RWPE1 (cell line): Measurements from ENCODE around the gene RFC5.

Source experiments
- CTCF ChIA-PET: fragments of 350-600 bp; sonication (Branson Sonifier 250); formaldehyde crosslinking; extraction: SDS; loops from one replicate; lab custom pipeline; 2021; lab: Yijun Ruan, JAX
- POLR2A ChIA-PET: fragments of 400-600 bp; formaldehyde crosslinking; extraction: SDS; loops from one replicate; lab custom pipeline; 2020; ENCODE audit warnings: antibody characterized with exemption; ENCODE audit not compliant: low non-redundant PET; lab: Yijun Ruan, JAX
- DNase-seq: peaks from one replicate; pipeline ENCODE4 v3.0.0; 2012; ENCODE audit warnings: low spot score
- H3K27ac ChIP-seq: fragments of 450-650 bp; 2 replicates; pipeline ENCODE4 v1.5.1; 2017
- TF ChIP-seq, protein P1 (sequence below): fragments of 450-650 bp; conservative IDR thresholded peaks from 2 replicates; pipeline ENCODE4 v1.5.1; 2017; ENCODE audit warnings: low read depth, mild to moderate bottlenecking

Gene RFC5

GRCh38 chr12:118033902-118034301, 17.4 kb downstream of the RFC5 start:
- POLR2A ChIA-PET, result no interaction called here
- DNase-seq, result no peak
- CTCF ChIA-PET, result interaction anchor here (1.0 to 2.1 kb wide), 3 partner anchors 12 to 159 kb away, joined by 3 to 11 read pairs (median 3); no protein-coding TSS in a partner anchor
- TF ChIP-seq, protein P1, sequence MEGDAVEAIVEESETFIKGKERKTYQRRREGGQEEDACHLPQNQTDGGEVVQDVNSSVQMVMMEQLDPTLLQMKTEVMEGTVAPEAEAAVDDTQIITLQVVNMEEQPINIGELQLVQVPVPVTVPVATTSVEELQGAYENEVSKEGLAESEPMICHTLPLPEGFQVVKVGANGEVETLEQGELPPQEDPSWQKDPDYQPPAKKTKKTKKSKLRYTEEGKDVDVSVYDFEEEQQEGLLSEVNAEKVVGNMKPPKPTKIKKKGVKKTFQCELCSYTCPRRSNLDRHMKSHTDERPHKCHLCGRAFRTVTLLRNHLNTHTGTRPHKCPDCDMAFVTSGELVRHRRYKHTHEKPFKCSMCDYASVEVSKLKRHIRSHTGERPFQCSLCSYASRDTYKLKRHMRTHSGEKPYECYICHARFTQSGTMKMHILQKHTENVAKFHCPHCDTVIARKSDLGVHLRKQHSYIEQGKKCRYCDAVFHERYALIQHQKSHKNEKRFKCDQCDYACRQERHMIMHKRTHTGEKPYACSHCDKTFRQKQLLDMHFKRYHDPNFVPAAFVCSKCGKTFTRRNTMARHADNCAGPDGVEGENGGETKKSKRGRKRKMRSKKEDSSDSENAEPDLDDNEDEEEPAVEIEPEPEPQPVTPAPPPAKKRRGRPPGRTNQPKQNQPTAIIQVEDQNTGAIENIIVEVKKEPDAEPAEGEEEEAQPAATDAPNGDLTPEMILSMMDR, result no peak
- no peak overlapping the region for H3K27ac ChIP-seq

GRCh38 chr12:118034429-118035189, 18.1 kb downstream of the RFC5 start:
- TF ChIP-seq, protein P1, result peak; percentile 21
- ChIA-PET CTCF (interaction anchor here (0.6 to 2.1 kb wide), 7 partner anchors 20 to 638 kb away, joined by 3 to 11 read pairs (median 4); no protein-coding TSS in a partner anchor), POLR2A (interaction anchor here (0.6 kb wide), 1 partner anchor 27 kb away, joined by 3 read pairs; no protein-coding TSS in a partner anchor)
- H3K27ac ChIP-seq, result peak overlapping the region; percentile 31; the same call in 1 of the 2 replicates
- peak; percentile 37 for DNase-seq

DNA sequence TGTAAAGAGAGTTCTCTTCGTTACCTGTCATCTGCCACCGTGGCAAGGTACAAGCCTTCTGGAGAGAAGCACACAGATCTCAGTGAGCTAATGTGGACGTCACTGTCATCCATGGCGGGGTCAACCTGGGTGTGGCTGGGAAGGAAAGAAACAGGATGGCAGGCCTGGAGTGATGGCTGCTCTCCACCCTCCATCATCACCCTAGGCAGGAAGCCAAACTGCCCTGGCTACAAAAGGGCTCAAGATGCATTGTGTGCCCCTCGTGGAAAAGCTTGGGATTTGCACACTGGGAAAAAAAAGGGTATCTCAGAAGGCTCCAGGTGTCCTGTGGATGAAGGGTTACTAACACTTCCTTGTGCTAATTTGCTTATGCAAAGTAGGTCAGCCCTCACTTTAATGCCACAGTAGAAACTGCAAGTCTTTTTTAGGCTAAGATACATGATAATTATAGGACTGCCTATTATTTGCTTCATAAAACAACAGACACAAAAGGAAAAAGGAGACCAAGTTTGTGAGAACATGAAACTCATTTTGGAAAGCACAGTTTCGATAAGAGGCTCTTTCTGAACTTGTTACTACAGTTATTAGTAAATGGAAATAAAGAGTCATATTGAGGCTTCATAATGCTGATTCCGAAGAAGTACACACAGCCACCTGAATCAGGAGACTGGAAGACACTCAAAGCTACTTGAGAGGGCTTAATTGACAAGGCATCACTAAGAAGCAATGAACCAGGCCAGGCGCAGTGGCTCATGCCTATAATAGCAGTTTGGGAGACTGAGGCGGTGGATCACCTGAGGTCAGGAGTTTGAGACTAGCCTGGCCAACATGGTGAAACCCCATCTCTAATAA, 18.9 kb downstream of the RFC5 start:
- POLR2A ChIA-PET, result interaction anchor here (0.6 kb wide), 1 partner anchor 27 kb away, joined by 3 read pairs; no protein-coding TSS in a partner anchor
- TF ChIP-seq, protein P1, result no peak
- no peak for DNase-seq
- CTCF ChIA-PET, result interaction anchor here (0.8 to 2.1 kb wide), 5 partner anchors 19 to 639 kb away, joined by 3 to 11 read pairs (median 5); no protein-coding TSS in a partner anchor
- peak overlapping the region; percentile 31; the same call in 1 of the 2 replicates for H3K27ac ChIP-seq

DNA sequence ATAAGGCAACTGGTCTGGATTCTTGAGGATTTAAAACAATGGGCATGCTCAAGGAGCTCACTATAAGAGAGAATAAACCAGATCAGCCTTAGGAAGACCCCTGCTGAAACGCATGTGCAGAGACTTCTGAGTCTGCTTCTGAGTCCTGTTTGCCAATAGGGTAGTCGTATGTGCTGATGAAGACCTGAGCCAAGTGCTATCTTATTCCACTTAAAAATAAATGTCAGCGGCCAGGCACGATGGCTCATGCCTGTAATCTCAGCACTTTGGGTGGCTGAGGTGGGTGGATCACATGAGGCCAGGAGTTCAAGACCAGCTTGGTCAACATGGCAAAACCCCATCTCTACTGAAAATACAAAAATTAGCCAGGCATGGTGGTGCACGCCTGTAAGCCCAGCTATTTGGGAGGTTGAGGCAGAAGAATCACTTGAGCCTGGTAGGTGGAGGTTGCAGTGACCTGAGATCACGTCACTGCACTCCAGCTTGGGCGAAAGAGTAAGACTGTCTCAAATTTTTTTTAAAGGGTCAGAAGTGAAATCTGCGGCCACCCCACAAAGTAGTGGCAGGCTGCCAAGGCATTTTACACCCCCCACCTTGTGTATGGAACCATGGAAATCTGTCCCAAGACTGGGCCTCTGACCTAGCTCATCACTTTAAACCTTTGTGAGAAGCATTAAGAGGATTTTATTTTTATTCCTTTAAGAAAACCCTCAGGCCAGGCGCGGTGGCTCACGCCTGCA, 20.3 kb downstream of the RFC5 start:
- POLR2A ChIA-PET, result no interaction called here
- CTCF ChIA-PET, result interaction anchor here (1.2 kb wide), 1 partner anchor 20 kb away, joined by 3 read pairs; no protein-coding TSS in a partner anchor
- TF ChIP-seq, protein P1, result no peak
- no peak for DNase-seq
- no peak overlapping the region for H3K27ac ChIP-seq

- no peak overlapping the region for H3K27ac ChIP-seq
- no peak for DNase-seq
- CTCF ChIA-PET, result interaction anchor here (0.7 kb wide), 1 partner anchor 17 kb away, joined by 3 read pairs; no protein-coding TSS in a partner anchor
- TF ChIP-seq, protein P1, result no peak
- POLR2A ChIA-PET, result no interaction called here
Measured at GRCh38 chr12:118038137-118038536, 21.6 kb downstream of the RFC5 start.
